ENCODE data around the gene CLDN10.
"Not testable (repeated sequence)": the region's sequence is repeated elsewhere in the genome, so short reads cannot be mapped to it uniquely, and the experiment has no call there.

CLDN10 gene, protein sequence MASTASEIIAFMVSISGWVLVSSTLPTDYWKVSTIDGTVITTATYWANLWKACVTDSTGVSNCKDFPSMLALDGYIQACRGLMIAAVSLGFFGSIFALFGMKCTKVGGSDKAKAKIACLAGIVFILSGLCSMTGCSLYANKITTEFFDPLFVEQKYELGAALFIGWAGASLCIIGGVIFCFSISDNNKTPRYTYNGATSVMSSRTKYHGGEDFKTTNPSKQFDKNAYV

DNA sequence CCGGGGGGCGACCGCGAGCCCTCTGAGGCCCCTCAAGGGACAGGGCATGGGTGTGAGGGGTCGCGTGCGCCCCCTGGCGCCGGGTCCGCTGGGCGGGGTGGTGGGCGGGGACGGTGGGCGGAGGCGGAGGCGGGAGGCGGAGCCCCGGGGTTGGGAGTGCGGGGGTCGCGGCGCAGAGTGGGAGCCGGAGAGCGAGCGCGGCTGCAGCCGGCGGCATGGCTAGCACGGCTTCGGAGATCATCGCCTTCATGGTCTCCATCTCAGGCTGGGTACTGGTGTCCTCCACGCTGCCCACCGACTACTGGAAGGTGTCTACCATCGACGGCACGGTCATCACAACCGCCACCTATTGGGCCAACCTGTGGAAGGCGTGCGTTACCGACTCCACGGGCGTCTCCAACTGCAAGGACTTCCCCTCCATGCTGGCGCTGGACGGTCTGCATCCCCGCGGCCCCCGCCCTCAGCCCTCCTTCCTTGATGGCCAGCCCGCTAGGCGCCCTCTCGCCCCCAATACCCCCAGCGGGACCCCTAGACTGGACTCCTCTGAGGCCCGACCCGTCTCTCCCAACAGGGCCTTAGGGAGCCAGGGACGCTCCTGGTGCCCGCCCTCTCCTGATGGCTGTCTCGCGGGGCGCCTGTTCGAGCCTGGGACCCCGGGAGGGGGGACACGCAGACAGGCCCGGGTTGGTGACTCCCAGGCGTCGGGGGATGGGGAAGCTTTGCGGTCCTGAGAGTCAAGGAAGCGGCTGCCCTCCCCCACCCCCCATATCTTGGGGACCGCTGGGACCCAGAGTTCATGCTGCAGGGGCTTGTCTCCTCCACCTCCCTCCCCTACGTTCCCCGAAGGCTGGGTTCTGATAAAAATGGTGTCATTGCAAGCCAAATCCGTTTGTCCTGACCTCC is at the start of gene CLDN10:
CLDN10 (plus strand) TSS at position 182 of the 903 bp plus-strand sequence; CDS start at position 216, 34 bp downstream.
- DNase-seq = no peak

DNA sequence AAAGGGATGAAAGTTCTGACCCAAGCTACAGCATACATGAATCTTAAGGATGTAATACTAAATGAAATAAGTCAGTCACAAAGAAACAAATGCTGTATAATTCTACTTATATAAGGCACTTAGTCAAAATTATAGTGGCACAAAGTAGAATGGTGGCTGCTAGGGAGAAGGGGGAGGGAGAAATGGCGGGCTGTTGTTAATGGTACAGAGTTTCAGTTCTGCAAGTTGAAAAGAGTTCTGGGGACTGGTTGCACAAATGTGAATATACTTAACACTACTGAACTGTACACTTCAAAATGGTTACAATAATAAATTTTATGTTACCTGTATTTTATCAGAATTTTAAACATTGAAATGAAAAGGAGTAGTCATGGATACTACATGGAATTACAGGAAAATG is 48.9 kb upstream of the CLDN10 start:
- DNase-seq = no peak

DNA sequence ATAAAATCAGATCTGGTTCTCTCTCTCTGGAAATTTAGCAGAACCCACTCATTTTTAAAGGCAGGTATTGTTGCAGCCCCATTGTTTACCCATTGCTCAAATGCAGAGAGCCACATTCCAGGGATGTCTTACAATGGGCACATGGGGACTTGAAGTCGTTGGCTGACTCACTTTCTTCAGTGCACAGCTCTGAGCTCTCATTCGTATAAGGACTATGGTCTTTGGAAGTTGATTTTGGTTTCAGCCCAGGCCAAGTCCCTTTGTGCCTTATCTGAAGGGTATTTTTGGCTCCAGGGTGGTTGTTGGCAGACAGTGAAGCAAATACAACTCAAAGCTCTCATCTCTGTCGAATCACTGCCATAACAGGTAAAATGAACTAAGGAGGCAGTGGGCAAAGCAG is 47.3 kb upstream of the CLDN10 start:
- no peak for DNase-seq

DNA sequence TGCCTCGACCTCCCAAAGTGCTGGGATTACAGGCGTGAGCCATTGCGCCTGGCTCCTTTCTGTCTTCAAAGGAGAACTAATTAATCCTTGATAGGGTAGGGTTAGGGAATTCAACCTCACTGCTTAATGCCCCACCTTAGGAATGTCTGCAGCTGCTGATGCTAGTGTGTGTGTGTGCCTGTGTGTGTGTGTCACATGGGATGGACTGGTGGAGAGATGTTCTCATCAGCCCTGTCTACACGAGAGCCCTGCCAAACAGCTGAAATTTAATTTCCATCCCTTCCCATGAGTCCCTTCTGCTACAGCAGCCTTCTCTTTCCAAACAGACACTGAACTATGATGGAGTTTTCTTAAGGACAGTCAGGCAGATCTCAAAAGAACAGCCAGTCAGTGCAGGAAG is 46.5 kb upstream of the CLDN10 start:
- no peak for DNase-seq

DNA sequence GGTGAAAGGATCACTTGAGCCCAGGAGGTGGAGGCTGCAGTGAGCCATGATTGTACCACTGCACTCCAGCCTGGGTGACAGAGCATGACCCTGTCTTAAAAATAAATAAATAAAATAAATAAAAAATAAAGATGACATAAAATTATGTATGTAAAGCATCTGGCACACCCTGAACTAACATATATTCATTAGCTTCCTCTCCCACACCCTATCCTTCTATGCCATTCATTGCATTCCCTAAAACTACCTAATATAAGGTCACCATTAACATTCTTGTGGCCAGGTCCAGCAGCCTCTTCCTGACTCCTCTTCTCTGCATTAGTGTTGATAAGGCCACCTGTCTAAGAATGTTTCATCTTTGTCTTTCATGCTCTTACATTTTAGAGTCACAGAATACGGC is 44.5 kb upstream of the CLDN10 start:
- no peak for DNase-seq

DNA sequence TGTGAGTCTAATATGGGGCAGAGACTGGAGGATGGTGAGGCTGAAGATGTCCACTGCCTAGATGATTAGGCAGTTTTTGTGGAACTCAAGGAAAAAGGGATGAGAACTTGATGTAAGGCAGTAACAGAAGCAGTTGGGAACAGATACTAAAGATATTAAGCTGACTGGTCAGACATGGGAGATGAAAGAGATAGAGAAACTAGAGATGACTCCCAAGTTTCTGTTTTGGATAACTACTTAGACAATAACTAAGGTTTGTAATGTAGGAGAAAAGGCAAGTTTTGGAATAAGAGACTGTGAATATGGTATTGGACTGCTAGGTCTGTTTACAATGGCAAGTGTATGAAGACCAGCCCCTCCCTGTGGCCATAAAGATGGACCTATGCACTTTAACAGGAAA is 43.5 kb upstream of the CLDN10 start:
- DNase-seq = no peak

DNA sequence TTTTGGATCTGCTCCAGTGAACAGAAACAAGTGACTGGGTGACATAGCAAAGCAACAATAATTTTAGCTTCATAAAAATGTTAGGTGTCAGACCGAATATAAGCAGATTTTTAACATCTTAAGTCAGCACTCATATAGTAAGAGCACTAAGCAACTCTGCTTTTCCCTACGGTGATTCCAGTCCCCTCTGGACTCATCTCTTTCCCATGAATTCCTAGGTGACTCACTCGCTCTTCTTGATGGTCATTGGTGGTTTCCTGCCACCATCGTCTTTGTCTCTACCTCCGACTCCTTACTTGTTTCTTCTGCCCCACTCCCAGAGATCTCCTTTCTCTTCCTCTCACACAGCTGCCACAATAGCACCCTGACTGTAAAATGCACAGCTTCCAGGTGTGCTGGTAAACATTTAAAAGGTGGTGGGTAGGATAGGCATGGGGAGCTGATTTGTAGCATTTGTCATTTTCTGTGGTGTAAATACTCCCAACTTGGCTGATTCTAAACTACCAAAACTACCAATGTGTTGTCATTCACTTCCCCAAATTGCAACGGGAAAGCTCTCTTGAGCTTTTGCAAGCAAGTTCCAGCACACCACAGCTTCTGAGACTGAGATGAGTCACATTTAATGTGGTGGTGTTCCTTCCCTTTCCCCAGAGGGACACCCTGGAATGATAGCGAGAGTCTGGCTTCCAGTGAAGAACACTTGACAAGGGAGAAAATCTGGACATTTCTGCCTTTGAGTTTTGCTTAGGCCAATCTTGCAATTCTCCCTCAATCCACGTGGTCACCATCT is 42.8 kb upstream of the CLDN10 start:
- no peak for DNase-seq

DNA sequence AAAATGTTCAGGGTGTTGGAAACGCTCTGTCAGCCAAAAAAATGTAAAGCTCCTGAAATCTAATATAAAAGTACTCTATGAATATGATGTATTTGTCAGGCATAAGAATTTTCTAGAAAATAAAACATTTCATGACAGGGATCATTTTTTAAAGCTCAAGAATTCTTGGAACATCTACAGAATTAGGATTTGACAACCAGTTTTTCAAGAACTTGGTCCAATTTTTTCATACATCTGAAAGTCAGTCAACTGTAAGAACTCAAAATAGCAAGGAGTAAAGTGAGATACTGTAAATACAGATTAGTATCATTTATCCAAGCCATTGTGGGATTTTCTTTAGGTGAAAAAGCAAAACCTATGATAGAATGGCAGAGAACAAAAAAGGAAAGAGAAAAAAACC is 41.6 kb upstream of the CLDN10 start:
- no peak for DNase-seq

DNA sequence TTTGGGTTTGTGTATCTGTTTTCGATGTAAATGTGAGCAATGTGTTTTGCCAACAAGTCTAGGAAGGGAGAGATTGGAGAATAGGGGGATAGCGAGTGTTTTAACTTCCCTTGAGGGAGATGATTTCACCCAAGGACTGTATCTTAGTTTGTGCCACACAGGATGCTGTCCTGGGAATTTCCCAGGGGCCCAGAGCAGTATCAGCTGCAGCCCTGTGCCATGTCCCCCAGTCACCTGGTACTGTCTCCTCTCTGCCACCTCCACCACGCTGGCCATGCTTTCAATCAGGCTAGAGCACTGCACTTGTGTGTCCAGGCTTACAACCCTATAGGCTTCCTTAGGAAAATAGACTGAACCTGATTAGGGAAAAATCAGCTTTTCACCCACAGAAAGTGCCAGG is 40.1 kb upstream of the CLDN10 start:
- DNase-seq = no peak

DNA sequence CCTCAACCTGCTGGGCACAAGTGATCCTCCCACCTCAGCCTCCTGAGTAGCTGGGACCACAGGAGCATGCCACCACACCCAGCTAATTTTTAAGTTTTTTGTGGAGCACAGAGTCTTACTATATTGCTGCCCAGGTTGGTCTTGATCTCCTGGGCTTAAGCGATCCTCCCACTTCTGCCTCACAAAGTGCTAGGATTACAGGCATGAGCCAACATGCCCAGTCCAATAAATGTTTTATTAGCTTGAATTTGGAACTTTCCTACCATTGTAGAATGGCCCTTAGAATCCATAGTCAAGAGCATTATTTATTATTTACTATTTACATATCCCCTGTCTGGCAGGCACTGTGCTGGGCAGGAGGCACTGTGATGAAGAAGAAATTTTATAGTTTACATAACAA is 39.6 kb upstream of the CLDN10 start:
- no peak for DNase-seq

DNA sequence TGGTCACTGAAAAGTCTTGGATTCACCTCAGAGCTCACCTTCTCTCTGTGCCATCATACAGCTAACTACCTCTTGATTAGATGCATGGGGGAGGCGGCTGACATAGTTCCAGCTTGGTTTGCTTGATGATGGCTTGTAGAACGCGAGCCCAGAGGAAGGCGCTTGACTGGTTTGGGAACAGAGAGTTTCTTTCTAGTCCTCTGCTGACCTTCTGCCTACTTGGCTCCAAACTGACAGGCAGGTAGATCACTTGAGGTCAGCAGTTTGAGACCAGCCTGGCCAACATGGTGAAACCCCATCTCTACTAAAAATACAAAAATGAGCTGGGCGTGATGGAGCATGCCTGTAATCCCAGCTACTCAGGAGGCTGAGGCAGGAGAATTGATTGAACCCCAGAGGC is 36.9 kb upstream of the CLDN10 start:
- DNase-seq = not testable (repeated sequence)

DNA sequence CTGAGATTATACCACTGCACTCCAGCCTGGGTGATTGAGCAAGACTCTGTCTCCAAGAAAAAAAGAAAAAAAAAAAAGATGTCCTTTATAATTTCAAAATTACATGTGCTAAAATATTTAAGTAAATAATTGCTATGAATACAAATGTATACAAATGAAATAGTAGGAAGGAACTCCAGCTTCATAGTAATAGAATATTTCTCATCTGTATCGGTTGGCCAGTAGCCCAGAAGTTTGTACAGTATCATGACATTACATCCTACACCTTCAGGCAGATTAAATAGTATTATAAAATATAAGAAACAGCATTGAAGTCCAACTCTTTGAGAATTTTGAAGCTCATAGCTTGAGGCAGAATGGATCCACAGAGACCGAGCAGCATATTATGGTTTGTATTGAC is 36.5 kb upstream of the CLDN10 start:
- no peak for DNase-seq

DNA sequence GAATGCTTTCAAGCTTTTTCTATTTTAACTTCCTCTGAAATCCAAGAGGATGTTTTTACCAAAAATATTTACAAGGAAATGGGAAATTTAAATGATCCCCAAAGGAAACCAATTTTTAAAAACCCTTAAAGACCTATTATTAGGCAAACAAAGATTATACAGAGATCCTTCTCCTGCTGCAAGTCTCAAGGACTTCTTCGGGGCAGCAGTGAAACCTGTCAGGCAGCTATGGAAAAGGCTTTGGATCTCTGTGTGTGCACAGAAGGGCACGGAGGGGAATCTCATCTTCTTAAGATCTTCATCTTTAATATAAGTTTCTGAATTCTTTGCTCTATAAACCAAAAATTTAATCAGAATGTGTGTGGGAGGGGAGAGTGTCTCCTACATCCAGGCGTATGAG is 36.0 kb upstream of the CLDN10 start:
- DNase-seq = no peak

DNA sequence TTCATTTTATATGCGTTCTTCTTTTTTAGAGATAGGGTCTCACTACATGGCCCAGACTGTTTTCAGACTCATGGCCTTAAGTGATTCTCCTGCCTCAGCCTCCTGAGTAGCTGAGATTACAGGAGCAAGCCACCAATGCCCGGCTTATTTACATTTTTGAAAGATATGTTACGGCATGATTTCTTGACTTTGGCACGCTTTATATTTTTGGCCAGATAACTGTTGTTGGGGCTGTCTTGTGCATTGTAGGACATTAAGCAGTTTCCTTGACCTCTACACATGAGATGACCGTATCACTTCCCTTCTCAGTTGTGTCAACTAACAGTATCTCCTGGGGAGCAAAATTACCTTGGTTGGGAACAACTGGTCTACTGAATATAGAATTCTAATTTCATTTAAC is 28.9 kb upstream of the CLDN10 start:
- DNase-seq = no peak

DNA sequence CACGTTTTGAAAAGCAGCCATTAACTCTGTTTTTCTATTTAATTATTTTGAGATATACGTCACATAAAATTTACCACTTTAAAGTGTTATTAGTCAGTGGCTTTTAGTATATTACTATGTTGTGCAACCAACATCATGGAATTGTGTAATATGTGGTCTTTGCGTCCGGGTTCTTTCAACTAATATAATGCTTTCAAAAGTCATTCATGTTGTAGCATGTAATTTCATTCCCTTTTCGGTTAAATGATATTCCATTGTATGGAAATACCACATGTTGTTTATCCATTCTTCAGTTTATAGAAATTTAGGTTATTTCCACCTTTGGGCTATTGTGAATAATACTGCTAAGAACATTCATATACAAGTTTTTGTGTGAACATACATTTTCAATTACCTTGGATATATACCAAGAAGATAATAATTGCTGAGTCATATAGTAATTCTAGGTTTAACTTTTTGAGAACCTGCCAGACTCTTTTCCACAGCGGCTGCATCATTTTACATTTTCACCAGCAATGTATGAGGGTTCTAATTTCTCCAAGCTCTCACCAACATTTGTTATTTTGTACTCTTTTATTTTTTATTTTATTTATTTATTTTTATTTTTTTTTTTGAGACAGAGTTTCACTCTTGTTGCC is 28.1 kb upstream of the CLDN10 start:
- DNase-seq = no peak

DNA sequence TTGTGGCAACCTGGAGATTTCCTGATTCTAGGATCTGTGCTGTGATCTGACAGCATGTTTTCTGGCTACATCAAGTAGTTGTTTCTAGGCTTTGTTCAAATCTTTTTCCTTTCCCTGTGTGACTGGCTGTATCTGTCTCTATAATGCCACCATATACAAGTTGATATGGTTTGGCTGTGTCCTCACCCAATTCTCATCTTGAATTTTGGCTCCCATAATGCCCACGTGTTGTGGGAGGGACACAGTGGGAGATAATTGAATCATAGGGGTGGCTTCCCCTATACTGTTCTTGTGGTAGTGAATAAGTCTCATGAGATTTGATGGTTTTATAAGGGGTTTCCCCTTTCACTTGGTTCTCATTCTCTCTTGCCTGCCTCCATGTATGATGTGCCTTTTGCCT is 24.6 kb upstream of the CLDN10 start:
- no peak for DNase-seq

DNA sequence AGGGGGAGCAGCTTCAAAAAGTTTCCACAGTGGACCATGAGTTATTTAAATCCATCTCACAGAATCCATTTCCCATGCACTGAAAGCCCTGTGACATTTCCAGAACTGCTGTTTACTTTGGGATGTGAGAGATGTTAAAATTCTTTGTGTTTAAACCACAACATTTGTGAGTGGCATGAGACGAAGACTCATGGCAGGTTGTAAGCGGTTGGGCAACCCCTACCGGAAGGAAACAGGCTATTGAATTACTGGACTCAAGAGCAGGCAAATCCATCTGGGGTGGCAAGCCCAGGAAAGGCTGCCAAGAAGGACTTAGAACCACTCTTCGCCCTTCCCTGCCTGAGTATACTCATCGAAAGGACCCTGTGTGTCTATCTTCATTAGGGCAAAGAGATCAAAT is 22.3 kb upstream of the CLDN10 start:
- DNase-seq = no peak

DNA sequence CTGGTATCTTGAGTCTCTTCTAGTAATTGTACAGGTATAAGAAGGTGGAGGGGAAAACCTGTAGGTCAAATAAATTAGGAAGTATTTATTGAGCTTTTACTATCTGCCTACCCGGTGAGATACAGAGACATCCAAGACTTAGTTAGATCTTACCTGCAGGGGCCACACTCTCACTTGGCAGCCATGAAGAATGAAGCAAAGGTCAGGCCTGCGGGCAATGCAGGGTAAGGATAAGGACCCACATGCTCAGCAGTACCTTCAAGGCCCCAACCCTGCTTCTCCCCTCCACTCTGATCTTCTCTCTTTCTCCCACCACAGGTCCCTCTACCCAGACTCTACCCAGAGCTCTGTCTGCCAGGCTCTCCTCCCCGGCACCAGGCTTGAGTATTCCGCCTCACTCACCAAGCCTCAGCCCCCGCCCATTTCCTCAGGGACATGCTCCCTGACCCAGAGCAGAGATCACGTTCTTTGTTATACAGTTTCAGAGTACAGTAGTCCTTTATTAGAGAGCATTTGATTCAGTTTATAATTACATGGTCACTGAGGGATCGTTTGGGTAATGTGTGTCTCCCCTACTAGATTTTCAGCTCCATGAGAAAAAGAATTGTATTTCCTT is 18.9 kb upstream of the CLDN10 start:
- DNase-seq = no peak

DNA sequence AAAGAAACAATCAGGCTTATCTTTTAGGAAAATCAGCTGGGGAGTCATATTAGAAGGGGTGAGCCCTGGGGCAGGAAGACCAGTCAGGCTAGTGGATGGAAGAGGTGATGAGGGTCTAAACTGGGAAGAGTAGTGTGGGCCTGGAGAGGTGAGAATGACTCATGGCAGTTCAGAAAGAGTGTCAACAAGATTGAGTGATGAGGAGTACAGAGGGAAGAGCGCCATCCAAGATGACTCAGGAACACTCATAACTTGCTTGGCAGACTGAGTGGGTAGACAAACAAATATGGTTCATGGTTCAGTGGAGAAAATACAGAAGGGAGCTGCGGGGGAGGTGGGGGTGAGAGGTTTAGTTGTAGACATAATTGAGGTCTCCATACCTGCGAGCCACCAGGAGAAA is 17.3 kb upstream of the CLDN10 start:
- DNase-seq = no peak

DNA sequence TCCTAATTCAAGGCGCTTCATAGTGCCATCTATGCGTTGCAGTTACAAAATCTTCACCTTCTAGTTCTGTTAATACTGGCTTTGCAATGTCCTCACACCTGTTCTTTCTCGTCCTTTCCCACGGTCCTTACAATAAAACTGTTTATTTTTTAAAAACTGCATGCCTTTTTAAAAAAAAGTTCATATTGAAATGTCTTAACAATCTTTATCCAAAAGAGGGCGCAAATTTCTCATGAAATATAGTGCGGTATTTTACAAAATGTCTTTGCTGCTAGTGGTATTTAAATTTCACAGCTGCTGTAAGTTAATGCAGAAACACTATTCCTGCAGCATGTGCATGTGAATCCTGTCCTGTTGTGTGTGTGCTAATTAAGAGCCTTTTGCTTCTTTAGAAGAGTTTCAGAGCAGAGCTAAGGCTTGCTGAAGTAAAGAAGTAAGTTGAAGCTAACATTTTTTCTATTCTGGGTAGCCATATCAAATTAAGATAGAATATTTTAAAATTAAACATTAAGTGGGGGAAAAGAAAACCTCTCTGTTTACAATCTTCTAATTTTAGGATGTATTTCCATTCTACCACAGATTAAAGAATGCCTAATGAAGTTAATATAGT is 15.8 kb upstream of the CLDN10 start:
- no peak for DNase-seq

DNA sequence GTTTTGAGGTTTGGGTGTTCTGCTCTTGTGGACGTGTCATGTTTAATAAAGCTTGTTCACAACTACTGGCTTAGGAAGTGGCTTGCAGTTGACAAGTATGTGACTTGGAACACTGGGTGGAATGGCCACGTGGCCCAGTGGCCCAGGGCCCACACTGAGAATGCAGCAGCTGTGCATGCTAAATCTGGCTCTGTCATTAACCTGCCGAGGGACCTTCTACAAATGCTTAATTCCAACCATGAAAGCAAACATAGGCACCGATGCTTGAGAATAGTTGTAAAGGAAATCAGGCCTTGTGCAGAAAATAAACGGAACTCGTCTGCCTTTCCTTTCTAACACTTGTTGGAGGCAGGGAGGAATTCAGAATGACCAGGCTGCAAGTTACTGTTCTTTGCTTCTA is 11.6 kb upstream of the CLDN10 start:
- DNase-seq = no peak

DNA sequence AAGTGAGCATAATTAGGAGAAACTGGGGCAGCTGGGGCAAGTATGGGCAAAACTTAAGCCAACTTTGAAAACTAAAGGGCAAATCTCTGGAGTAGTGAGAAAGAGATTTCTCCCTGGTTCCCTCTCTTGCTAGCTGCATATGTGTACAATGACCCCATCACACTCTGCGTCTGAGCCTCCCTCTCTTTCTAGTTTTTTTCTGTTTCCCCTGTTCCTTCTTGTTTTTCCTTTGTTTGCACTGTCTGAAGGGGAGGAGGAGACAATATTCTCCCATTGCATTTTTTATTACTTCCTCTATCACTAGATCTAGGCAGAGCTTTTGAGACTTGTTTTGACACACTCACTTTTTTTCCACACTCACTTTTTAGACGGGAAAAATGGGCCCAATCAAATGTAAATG is 11.2 kb upstream of the CLDN10 start:
- DNase-seq = no peak

Measured in activated naive CD4-positive, alpha-beta T cell treated with anti-CD3 and anti-CD28 coated beads, Interleukin-2, amount 50 U/mL, for 16 hours (primary cell).